ENCODE results near the gene TNKS1BP1.
"Not testable (repeated sequence)": the region's sequence is repeated elsewhere in the genome, so short reads cannot be mapped to it uniquely, and the experiment has no call there.

Gene TNKS1BP1

GRCh38 chr11:57309106-57310059, 15.4 kb downstream of the TNKS1BP1 start:
- DNase-seq: no peak

- DNase-seq: no peak
Observed at GRCh38 chr11:57308426-57309060, 16.2 kb downstream of the TNKS1BP1 start.

GRCh38 chr11:57307666-57308270, 17.0 kb downstream of the TNKS1BP1 start:
- DNase-seq: no peak

- no peak for DNase-seq
Observed at GRCh38 chr11:57306940-57307565, 17.7 kb downstream of the TNKS1BP1 start.

- DNase-seq: no peak
Observed at GRCh38 chr11:57306161-57306876, 18.4 kb downstream of the TNKS1BP1 start.

GRCh38 chr11:57305523-57305922, 19.2 kb downstream of the TNKS1BP1 start:
- no peak for DNase-seq

GRCh38 chr11:57303990-57304579, 20.7 kb downstream of the TNKS1BP1 start:
- no peak for DNase-seq

- no peak for DNase-seq
Observed at GRCh38 chr11:57303280-57303989, 21.3 kb downstream of the TNKS1BP1 start.

- DNase-seq: no peak
Observed at GRCh38 chr11:57302489-57302888, 22.3 kb downstream of the TNKS1BP1 start.

- DNase-seq: no peak
Observed at GRCh38 chr11:57301711-57302423, 22.9 kb downstream of the TNKS1BP1 start.

- DNase-seq: no peak
Observed at GRCh38 chr11:57300785-57301184, 24.0 kb downstream of the TNKS1BP1 start.

- DNase-seq: no peak
Observed at GRCh38 chr11:57299150-57299737, 25.5 kb downstream of the TNKS1BP1 start.

GRCh38 chr11:57297221-57297620, 27.5 kb downstream of the TNKS1BP1 start:
- DNase-seq: no peak

- DNase-seq: not testable (repeated sequence)
Observed at GRCh38 chr11:57296205-57296604, 28.5 kb downstream of the TNKS1BP1 start.

- no peak for DNase-seq
Observed at GRCh38 chr11:57294225-57295131, 30.3 kb downstream of the TNKS1BP1 start.

- DNase-seq: no peak
Observed at GRCh38 chr11:57290288-57290687, 34.5 kb downstream of the TNKS1BP1 start.

- DNase-seq: no peak
Observed at GRCh38 chr11:57288771-57289579, 35.8 kb downstream of the TNKS1BP1 start.

- no peak for DNase-seq
Observed at GRCh38 chr11:57287884-57288283, 36.9 kb downstream of the TNKS1BP1 start.

All from CD4-positive, alpha-beta T cell treated with Interferon gamma for 1 hour (primary cell).